Upper lobe of left lung (tissue), 4 donors: ENCODE data around the gene E2F4.

ENCODE experiments used
- CTCF ChIP-seq, 6 experiments: fragments of 450-650 bp in 4 of 6; fragments of 200-600 bp in 2 of 6; sonication (generic) in 2 of 6; IDR thresholded peaks; one replicate each; pipeline ENCODE4 v1.5.1; 2016 to 2019; ENCODE audit warnings: antibody characterized with exemption in 6 of 6
- EP300 ChIP-seq, 4 donors: sonication (generic); formaldehyde crosslinking; IDR thresholded peaks; one replicate each; pipeline ENCODE4 v1.5.1; 2017; ENCODE audit warnings: antibody characterized with exemption in 4 of 4, control low read depth in 2 of 4
- POLR2A ChIP-seq, 4 donors: fragments of 450-650 bp; IDR thresholded peaks; one replicate each; pipeline ENCODE4 v1.5.1; 2016 to 2017; ENCODE audit warnings: antibody characterized with exemption in 4 of 4, mild to moderate bottlenecking in 2 of 4
- POLR2AphosphoS5 ChIP-seq, 2 donors: sonication (generic); formaldehyde crosslinking; IDR thresholded peaks; one replicate each; pipeline ENCODE4 v1.5.1; 2017; ENCODE audit warnings: antibody characterized with exemption in 2 of 2

GRCh38 chr16:67166598-67167168, 25.3 kb upstream of the E2F4 start:
- TF ChIP-seq POLR2AphosphoS5 (IDR thresholded peaks at IDR 0.05) (no peak), CTCF (IDR thresholded peaks at IDR 0.05) (no peak), EP300 (IDR thresholded peaks at IDR 0.05) (no peak), POLR2A (IDR thresholded peaks at IDR 0.05) (no peak)
